K562 (cell line): ENCODE results near the gene RSPRY1. TPM values are rescaled to one million over a fixed set of nuclear protein-coding genes. Genes with fewer than 3 reads are reported as not detected.

Source experiments
- CHD4 ChIP-seq: fragments of 200-600 bp; sonication (generic); IDR thresholded peaks from 3 replicates; pipeline ENCODE4 v1.6.1; 2012; ENCODE audit warnings: low read depth, mild to moderate bottlenecking, mixed read lengths, low read length, inconsistent platforms; ENCODE audit not compliant: insufficient read depth, insufficient replicate concordance, poor library complexity, severe bottlenecking
- ELF4 ChIP-seq: fragments of 450-650 bp; formaldehyde crosslinking; IDR thresholded peaks from 2 replicates; pipeline ENCODE4 v1.4.0; 2022; ENCODE audit warnings: missing genetic modification characterization
- KDM1A ChIP-seq, 2 experiments: fragments of 450-650 bp; IDR thresholded peaks; 2 replicates each; pipeline ENCODE4 v1.6.1; 2016; ENCODE audit warnings: mild to moderate bottlenecking in 2 of 2
- MEF2D ChIP-seq: conservative IDR thresholded peaks from 2 replicates; pipeline ENCODE4 v1.6.1; 2016; ENCODE audit warnings: low read depth, missing genetic modification characterization, missing compliant biosample characterization
- NFRKB ChIP-seq: fragments of 450-650 bp; IDR thresholded peaks from 2 replicates; pipeline ENCODE4 v1.6.1; 2016; ENCODE audit warnings: low read depth
- POLR3A ChIP-seq: IDR thresholded peaks from 2 replicates; pipeline ENCODE4 v1.6.1; 2011; ENCODE audit warnings: borderline replicate concordance, mild to moderate bottlenecking, moderate library complexity; ENCODE audit not compliant: insufficient read length, insufficient read depth; ENCODE audit errors: extremely low read depth
- RBM15 ChIP-seq: fragments of 200-400 bp; formaldehyde crosslinking; IDR thresholded peaks from 2 replicates; pipeline ENCODE4 v1.6.1; 2018; ENCODE audit warnings: mild to moderate bottlenecking, low read length, moderate library complexity; ENCODE audit not compliant: insufficient read depth
- SAP30 ChIP-seq: fragments of 200-600 bp; sonication (generic); IDR thresholded peaks from 2 replicates; pipeline ENCODE4 v1.6.1; 2012; ENCODE audit warnings: borderline replicate concordance, low read depth, mild to moderate bottlenecking, moderate library complexity, low read length, control low read depth, inconsistent platforms; ENCODE audit not compliant: insufficient read depth, poor library complexity, severe bottlenecking
- TEAD4 ChIP-seq, 2 experiments: sonication (generic) in 1 of 2; formaldehyde crosslinking in 1 of 2; IDR thresholded peaks; 2 replicates each; pipeline versions ENCODE4 v1.6.1 to v1.8.0; 2012 to 2022; ENCODE audit warnings: borderline replicate concordance in 1 of 2, inconsistent platforms in 1 of 2, low read length in 1 of 2, mild to moderate bottlenecking in 1 of 2, missing genetic modification reagents in 1 of 2
- XRCC4 ChIP-seq: IDR thresholded peaks from one replicate; pipeline ENCODE4 v1.6.1; 2011; ENCODE audit not compliant: insufficient read depth, insufficient read length; ENCODE audit errors: extremely low read depth
- ZNF133 ChIP-seq: fragments of 250-450 bp; sonication (Bioruptor Pico); IDR thresholded peaks from 2 replicates; pipeline ENCODE4 v1.4.0; 2020; ENCODE audit warnings: mild to moderate bottlenecking
- ZNF239 ChIP-seq: fragments of 250-450 bp; sonication (Bioruptor Pico); IDR thresholded peaks from 2 replicates; pipeline ENCODE4 v1.4.0; 2020; ENCODE audit warnings: mild to moderate bottlenecking
- ZNF644 ChIP-seq: fragments of 200-800 bp; sonication (Bioruptor generic); IDR thresholded peaks from 2 replicates; pipeline ENCODE4 v1.6.1; 2016; ENCODE audit warnings: low read depth, missing genetic modification characterization, missing compliant biosample characterization
- polyA plus RNA-seq, 8 experiments: library from polyadenylated mRNA; depleted of rRNA in 4 of 8; stranded (reverse) in 5 of 8; unstranded in 3 of 8; fragments of >200 nt; fragmentation: Nextera tagmentation in 2 of 8; fragmentation: Illumina TruSeq in 1 of 8; extraction: Ambion mirVana in 2 of 8; extraction: Trizol in 1 of 8; gene quantifications; 2 replicates each; pipeline versions ENCODE4 v1.2.1 to v1.2.3, GENCODE V29; 2011 to 2014; ENCODE audit warnings: inconsistent platforms in 1 of 8, missing spikeins in 1 of 8
- total RNA-seq, 7 experiments: library from RNA; depleted of rRNA in 6 of 7; stranded (reverse); fragments of >200 nt in 6 of 7; fragmentation: Illumina TruSeq in 2 of 7; extraction: Trizol in 2 of 7; gene quantifications; 2 replicates each; pipeline versions ENCODE4 v1.2.1 to v1.2.3, GENCODE V29; 2011 to 2021; ENCODE audit warnings: low replicate concordance in 1 of 7
- TF ChIP-seq, protein P1 (sequence below): fragments of 150-350 bp; IDR thresholded peaks from 2 replicates; pipeline ENCODE4 v1.6.1; 2014; ENCODE audit warnings: low read depth, mild to moderate bottlenecking, low read length, borderline replicate concordance
- TF ChIP-seq, protein P2 (sequence below): sonication (generic); formaldehyde crosslinking; IDR thresholded peaks from 2 replicates; pipeline ENCODE4 v1.8.0; 2023; ENCODE audit warnings: missing genetic modification reagents, mild to moderate bottlenecking, borderline replicate concordance

Gene RSPRY1
- total and polyA plus RNA-seq, 9 of the 15 experiments (the other 6 are each of a cell fraction or from before 2014, with no cell fraction given), result 10.2 to 27.8 (median 20.8) TPM

DNA sequence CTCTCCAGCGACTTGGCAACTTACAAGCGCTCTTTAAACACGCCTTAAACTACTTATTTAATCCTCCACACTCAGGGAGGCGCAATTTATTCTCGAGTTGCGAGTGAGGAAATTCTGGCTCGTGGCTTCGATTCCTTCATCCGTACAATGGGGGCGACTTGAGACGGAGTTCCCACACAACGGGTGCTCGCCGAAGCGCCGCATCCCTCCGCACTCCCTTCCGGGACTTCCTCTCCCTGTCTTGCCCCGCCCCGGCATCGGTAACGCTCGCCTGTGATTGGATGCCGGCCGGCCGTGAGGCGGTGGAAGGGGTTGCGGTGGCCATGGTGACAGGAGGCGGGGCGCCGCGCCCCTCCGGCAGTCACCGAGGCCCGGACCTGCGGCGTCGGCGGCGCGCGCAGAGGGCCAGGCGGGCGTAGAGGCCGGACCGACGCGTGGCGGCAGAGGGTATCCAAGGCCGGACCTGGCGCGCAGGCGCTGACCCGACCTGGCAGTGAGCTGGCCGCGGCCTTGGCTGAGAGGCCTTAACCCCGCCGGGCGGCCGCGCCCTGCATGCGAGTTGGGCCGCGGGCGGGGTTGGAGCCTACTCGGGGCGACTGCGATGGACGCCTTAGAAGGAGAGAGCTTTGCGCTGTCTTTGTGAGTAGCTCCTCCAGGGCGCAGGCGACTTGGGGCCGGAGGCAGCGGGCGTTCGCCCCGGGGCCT is 58.8 kb downstream of the RSPRY1 start, which contains the start of gene ARL2BP (continued):
- TF ChIP-seq TEAD4 (IDR thresholded peaks at IDR 0.05; ENCODE audit: low read length), result peak; percentile 48; the same call in 1 of the 2 replicates
- TF ChIP-seq TEAD4 (CRISPR knock-in tag; IDR thresholded peaks at IDR 0.05; ENCODE audit: borderline replicate concordance), result no peak
- TF ChIP-seq ZNF239 (CRISPR knock-in tag), result no peak
- no peak for TF ChIP-seq ZNF644 (tag)
- no peak for TF ChIP-seq RBM15
- no peak for TF ChIP-seq POLR3A
- peak; percentile 73 for TF ChIP-seq SAP30
- TF ChIP-seq, protein P1, sequence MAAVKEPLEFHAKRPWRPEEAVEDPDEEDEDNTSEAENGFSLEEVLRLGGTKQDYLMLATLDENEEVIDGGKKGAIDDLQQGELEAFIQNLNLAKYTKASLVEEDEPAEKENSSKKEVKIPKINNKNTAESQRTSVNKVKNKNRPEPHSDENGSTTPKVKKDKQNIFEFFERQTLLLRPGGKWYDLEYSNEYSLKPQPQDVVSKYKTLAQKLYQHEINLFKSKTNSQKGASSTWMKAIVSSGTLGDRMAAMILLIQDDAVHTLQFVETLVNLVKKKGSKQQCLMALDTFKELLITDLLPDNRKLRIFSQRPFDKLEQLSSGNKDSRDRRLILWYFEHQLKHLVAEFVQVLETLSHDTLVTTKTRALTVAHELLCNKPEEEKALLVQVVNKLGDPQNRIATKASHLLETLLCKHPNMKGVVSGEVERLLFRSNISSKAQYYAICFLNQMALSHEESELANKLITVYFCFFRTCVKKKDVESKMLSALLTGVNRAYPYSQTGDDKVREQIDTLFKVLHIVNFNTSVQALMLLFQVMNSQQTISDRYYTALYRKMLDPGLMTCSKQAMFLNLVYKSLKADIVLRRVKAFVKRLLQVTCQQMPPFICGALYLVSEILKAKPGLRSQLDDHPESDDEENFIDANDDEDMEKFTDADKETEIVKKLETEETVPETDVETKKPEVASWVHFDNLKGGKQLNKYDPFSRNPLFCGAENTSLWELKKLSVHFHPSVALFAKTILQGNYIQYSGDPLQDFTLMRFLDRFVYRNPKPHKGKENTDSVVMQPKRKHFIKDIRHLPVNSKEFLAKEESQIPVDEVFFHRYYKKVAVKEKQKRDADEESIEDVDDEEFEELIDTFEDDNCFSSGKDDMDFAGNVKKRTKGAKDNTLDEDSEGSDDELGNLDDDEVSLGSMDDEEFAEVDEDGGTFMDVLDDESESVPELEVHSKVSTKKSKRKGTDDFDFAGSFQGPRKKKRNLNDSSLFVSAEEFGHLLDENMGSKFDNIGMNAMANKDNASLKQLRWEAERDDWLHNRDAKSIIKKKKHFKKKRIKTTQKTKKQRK, result no peak
- peak; percentile 55; the same call in 1 of the 2 replicates for TF ChIP-seq ELF4
- TF ChIP-seq, protein P2, sequence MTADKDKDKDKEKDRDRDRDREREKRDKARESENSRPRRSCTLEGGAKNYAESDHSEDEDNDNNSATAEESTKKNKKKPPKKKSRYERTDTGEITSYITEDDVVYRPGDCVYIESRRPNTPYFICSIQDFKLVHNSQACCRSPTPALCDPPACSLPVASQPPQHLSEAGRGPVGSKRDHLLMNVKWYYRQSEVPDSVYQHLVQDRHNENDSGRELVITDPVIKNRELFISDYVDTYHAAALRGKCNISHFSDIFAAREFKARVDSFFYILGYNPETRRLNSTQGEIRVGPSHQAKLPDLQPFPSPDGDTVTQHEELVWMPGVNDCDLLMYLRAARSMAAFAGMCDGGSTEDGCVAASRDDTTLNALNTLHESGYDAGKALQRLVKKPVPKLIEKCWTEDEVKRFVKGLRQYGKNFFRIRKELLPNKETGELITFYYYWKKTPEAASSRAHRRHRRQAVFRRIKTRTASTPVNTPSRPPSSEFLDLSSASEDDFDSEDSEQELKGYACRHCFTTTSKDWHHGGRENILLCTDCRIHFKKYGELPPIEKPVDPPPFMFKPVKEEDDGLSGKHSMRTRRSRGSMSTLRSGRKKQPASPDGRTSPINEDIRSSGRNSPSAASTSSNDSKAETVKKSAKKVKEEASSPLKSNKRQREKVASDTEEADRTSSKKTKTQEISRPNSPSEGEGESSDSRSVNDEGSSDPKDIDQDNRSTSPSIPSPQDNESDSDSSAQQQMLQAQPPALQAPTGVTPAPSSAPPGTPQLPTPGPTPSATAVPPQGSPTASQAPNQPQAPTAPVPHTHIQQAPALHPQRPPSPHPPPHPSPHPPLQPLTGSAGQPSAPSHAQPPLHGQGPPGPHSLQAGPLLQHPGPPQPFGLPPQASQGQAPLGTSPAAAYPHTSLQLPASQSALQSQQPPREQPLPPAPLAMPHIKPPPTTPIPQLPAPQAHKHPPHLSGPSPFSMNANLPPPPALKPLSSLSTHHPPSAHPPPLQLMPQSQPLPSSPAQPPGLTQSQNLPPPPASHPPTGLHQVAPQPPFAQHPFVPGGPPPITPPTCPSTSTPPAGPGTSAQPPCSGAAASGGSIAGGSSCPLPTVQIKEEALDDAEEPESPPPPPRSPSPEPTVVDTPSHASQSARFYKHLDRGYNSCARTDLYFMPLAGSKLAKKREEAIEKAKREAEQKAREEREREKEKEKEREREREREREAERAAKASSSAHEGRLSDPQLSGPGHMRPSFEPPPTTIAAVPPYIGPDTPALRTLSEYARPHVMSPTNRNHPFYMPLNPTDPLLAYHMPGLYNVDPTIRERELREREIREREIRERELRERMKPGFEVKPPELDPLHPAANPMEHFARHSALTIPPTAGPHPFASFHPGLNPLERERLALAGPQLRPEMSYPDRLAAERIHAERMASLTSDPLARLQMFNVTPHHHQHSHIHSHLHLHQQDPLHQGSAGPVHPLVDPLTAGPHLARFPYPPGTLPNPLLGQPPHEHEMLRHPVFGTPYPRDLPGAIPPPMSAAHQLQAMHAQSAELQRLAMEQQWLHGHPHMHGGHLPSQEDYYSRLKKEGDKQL, result no peak
- TF ChIP-seq NFRKB, result no peak; the same call in 1 of the 2 replicates
- TF ChIP-seq XRCC4, result no peak
- no peak for TF ChIP-seq ZNF133 (CRISPR knock-in tag)
- no peak for TF ChIP-seq MEF2D
- TF ChIP-seq CHD4, result no peak
- TF ChIP-seq KDM1A (IDR thresholded peaks at IDR 0.05), result peak; percentile 55 to 64; a peak in 1 of 4 replicates
- TF ChIP-seq, all 486 proteins: peak for 131
